GM19099 (cell line): Measurements from ENCODE around the gene LRRC52.

Experiments used
- POLR2A ChIP-seq: IDR thresholded peaks from 3 replicates; pipeline ENCODE4 v1.6.1; 2011; ENCODE audit warnings: low read depth; ENCODE audit not compliant: insufficient read length; ENCODE audit errors: extremely low read depth

LRRC52 gene

GRCh38 chr1:165597883-165598675 is 54.3 kb downstream of the LRRC52 start:
- TF ChIP-seq POLR2A = peak; percentile 44

GRCh38 chr1:165598676-165599059 is 54.9 kb downstream of the LRRC52 start:
- no peak for TF ChIP-seq POLR2A

- TF ChIP-seq POLR2A = no peak
Measured at GRCh38 chr1:165600793-165601192, 57.0 kb downstream of the LRRC52 start.

GRCh38 chr1:165603810-165604209 is 60.0 kb downstream of the LRRC52 start:
- TF ChIP-seq POLR2A = no peak

GRCh38 chr1:165605246-165605645 is 61.4 kb downstream of the LRRC52 start:
- no peak for TF ChIP-seq POLR2A

GRCh38 chr1:165610866-165611265 is 67.1 kb downstream of the LRRC52 start:
- TF ChIP-seq POLR2A = no peak

- TF ChIP-seq POLR2A = no peak
Measured at GRCh38 chr1:165612062-165612461, 68.3 kb downstream of the LRRC52 start.
